K562 (cell line): Measurements from ENCODE around the gene PLOD1. TPM values are rescaled to one million over a fixed set of nuclear protein-coding genes. Genes with fewer than 3 reads are reported as not detected.

Experiments
- ASH1L ChIP-seq: fragments of 450-650 bp; IDR thresholded peaks from 2 replicates; pipeline ENCODE4 v1.6.1; 2018; ENCODE audit warnings: borderline replicate concordance, mild to moderate bottlenecking, low read depth; ENCODE audit not compliant: partially characterized antibody
- CREB5 ChIP-seq: fragments of 250-450 bp; sonication (Bioruptor Pico); IDR thresholded peaks from 2 replicates; pipeline ENCODE4 v1.5.0; 2020; ENCODE audit warnings: mild to moderate bottlenecking
- ELK3 ChIP-seq: fragments of 450-650 bp; formaldehyde crosslinking; IDR thresholded peaks from 2 replicates; pipeline ENCODE4 v1.4.0; 2020; ENCODE audit warnings: mild to moderate bottlenecking
- HEY1 ChIP-seq: fragments of 250-450 bp; sonication (Bioruptor Pico); IDR thresholded peaks from 2 replicates; pipeline ENCODE4 v1.5.0; 2020; ENCODE audit warnings: mild to moderate bottlenecking, moderate library complexity, borderline replicate concordance
- RBBP5 ChIP-seq: fragments of 200-600 bp; sonication (generic); IDR thresholded peaks from 2 replicates; pipeline ENCODE4 v1.6.1; 2012; ENCODE audit warnings: borderline replicate concordance, mild to moderate bottlenecking, low read length, control low read depth, inconsistent platforms; ENCODE audit not compliant: insufficient read depth, poor library complexity, severe bottlenecking
- SMC3 ChIP-seq: conservative IDR thresholded peaks from 2 replicates; pipeline ENCODE4 v1.6.1; 2011; ENCODE audit warnings: low read depth, low read length, improper control_type of control experiment; ENCODE audit not compliant: insufficient read depth
- ZNF175 ChIP-seq: fragments of 200-800 bp; sonication (Bioruptor generic); IDR thresholded peaks from 2 replicates; pipeline ENCODE4 v1.6.1; 2016; ENCODE audit warnings: low read depth, mild to moderate bottlenecking, missing genetic modification characterization, missing compliant biosample characterization
- polyA plus RNA-seq, 8 experiments: library from polyadenylated mRNA; depleted of rRNA in 4 of 8; stranded (reverse) in 5 of 8; unstranded in 3 of 8; fragments of >200 nt; fragmentation: Nextera tagmentation in 2 of 8; fragmentation: Illumina TruSeq in 1 of 8; extraction: Ambion mirVana in 2 of 8; extraction: Trizol in 1 of 8; gene quantifications; 2 replicates each; pipeline versions ENCODE4 v1.2.1 to v1.2.3, GENCODE V29; 2011 to 2014; ENCODE audit warnings: inconsistent platforms in 1 of 8, missing spikeins in 1 of 8
- total RNA-seq, 7 experiments: library from RNA; depleted of rRNA in 6 of 7; stranded (reverse); fragments of >200 nt in 6 of 7; fragmentation: Illumina TruSeq in 2 of 7; extraction: Trizol in 2 of 7; gene quantifications; 2 replicates each; pipeline versions ENCODE4 v1.2.1 to v1.2.3, GENCODE V29; 2011 to 2021; ENCODE audit warnings: low replicate concordance in 1 of 7

PLOD1 gene
- total and polyA plus RNA-seq, 9 of the 15 experiments (the other 6 are each of a cell fraction or from before 2014, with no cell fraction given) = 16.6 to 90.8 (median 52.7) TPM

GRCh38 chr1:11967028-11967547 is 32.6 kb downstream of the PLOD1 start (continued):
- peak; percentile 43; the same call in 1 of the 2 replicates for TF ChIP-seq SMC3
- no peak for TF ChIP-seq ASH1L
- TF ChIP-seq CREB5 = no peak
- TF ChIP-seq HEY1 (CRISPR knock-in tag) = no peak
- TF ChIP-seq ELK3 = no peak
- no peak for TF ChIP-seq RBBP5
- TF ChIP-seq ZNF175 (CRISPR knock-in tag) = no peak
